H9 (cell line): ENCODE data around the gene GALNS. TPM values are rescaled to one million over a fixed set of nuclear protein-coding genes. Genes with fewer than 3 reads are reported as not detected.

ENCODE experiments used
- DNase-seq: peaks from one replicate; pipeline ENCODE4 v3.0.0-alpha.2; 2017
- H2AFZ ChIP-seq: one replicate; pipeline ENCODE4 v1.6.1; 2013; ENCODE audit warnings: mild to moderate bottlenecking, low read length, control low read depth, moderate library complexity
- H2AK5ac ChIP-seq: 2 replicates; pipeline ENCODE4 v1.6.1; 2013; ENCODE audit warnings: low read length, control low read depth, mixed read lengths; ENCODE audit not compliant: insufficient read length
- H2BK120ac ChIP-seq: one replicate; pipeline ENCODE4 v1.6.1; 2013; ENCODE audit warnings: low read depth, mild to moderate bottlenecking, low read length, control low read depth, inconsistent platforms; ENCODE audit not compliant: poor library complexity, severe bottlenecking
- H2BK12ac ChIP-seq: 2 replicates; pipeline ENCODE4 v1.6.1; 2013; ENCODE audit warnings: low read length, control low read depth, mixed read lengths, low read depth; ENCODE audit not compliant: insufficient read length
- H2BK15ac ChIP-seq: 2 replicates; pipeline ENCODE4 v1.6.1; 2013; ENCODE audit warnings: low read depth, low read length, control low read depth
- H2BK20ac ChIP-seq: one replicate; pipeline ENCODE4 v1.6.1; 2013; ENCODE audit warnings: low read depth, mild to moderate bottlenecking, low read length, control low read depth, inconsistent platforms; ENCODE audit not compliant: poor library complexity, severe bottlenecking
- H2BK5ac ChIP-seq: 2 replicates; pipeline ENCODE4 v1.6.1; 2013; ENCODE audit warnings: low read length, control low read depth, mixed read lengths; ENCODE audit not compliant: insufficient read length
- H3K14ac ChIP-seq: 2 replicates; pipeline ENCODE4 v1.6.1; 2013; ENCODE audit warnings: low read length, control low read depth; ENCODE audit not compliant: insufficient read depth
- H3K18ac ChIP-seq: 2 replicates; pipeline ENCODE4 v1.6.1; 2013; ENCODE audit warnings: low read depth, mild to moderate bottlenecking, mixed read lengths, low read length, control low read depth; ENCODE audit not compliant: insufficient read length
- H3K23ac ChIP-seq: 2 replicates; pipeline ENCODE4 v1.6.1; 2013; ENCODE audit warnings: low read length, control low read depth, mixed read lengths, low read depth; ENCODE audit not compliant: insufficient read length
- H3K23me2 ChIP-seq: 2 replicates; pipeline ENCODE4 v1.6.1; 2013; ENCODE audit warnings: low read depth, mild to moderate bottlenecking, mixed read lengths, low read length, control low read depth; ENCODE audit not compliant: insufficient read length, poor library complexity, severe bottlenecking
- H3K27ac ChIP-seq: 2 replicates; pipeline ENCODE4 v1.5.1; 2013; ENCODE audit warnings: low read length, control low read depth, mixed read lengths, low read depth; ENCODE audit not compliant: insufficient read length
- H3K27me3 ChIP-seq: 2 replicates; pipeline ENCODE4 v1.6.1; 2013; ENCODE audit warnings: low read length, control low read depth, inconsistent platforms; ENCODE audit not compliant: insufficient read depth
- H3K4ac ChIP-seq: 2 replicates; pipeline ENCODE4 v1.6.1; 2013; ENCODE audit warnings: low read depth, mild to moderate bottlenecking, control low read depth, inconsistent platforms, low read length, moderate library complexity
- H3K4me1 ChIP-seq: 2 replicates; pipeline ENCODE4 v1.6.1; 2013; ENCODE audit warnings: low read length, control low read depth, inconsistent platforms; ENCODE audit not compliant: insufficient read depth
- H3K4me2 ChIP-seq: 2 replicates; pipeline ENCODE4 v1.6.1; 2013; ENCODE audit warnings: low read length, control low read depth, mixed read lengths; ENCODE audit not compliant: insufficient read length, insufficient read depth
- H3K56ac ChIP-seq: 2 replicates; pipeline ENCODE4 v1.6.1; 2013; ENCODE audit warnings: low read depth, mild to moderate bottlenecking, mixed read lengths, low read length, control low read depth; ENCODE audit not compliant: insufficient read length
- H3K79me1 ChIP-seq: 2 replicates; pipeline ENCODE4 v1.6.1; 2013; ENCODE audit warnings: low read depth, mild to moderate bottlenecking, moderate library complexity, low read length, control low read depth, inconsistent platforms; ENCODE audit not compliant: insufficient read depth, poor library complexity, severe bottlenecking
- H3K79me2 ChIP-seq: 2 replicates; pipeline ENCODE4 v1.6.1; 2013; ENCODE audit warnings: low read length, control low read depth, inconsistent platforms; ENCODE audit not compliant: insufficient read depth
- H3K9ac ChIP-seq: 2 replicates; pipeline ENCODE4 v1.6.1; 2013; ENCODE audit warnings: low read length, control low read depth, mixed read lengths; ENCODE audit not compliant: insufficient read length; ENCODE audit errors: extremely low read depth
- H3K9me3 ChIP-seq: one replicate; pipeline ENCODE4 v1.6.1; 2013; ENCODE audit warnings: low read depth, low read length, inconsistent platforms; ENCODE audit not compliant: control insufficient read depth
- H3T11ph ChIP-seq: one replicate; pipeline ENCODE4 v1.6.1; 2013; ENCODE audit warnings: mild to moderate bottlenecking, low read length, control low read depth, inconsistent platforms
- H4K20me1 ChIP-seq: one replicate; pipeline ENCODE4 v1.6.1; 2013; ENCODE audit not compliant: control insufficient read depth, insufficient read length, insufficient read depth
- H4K5ac ChIP-seq: 2 replicates; pipeline ENCODE4 v1.6.1; 2013; ENCODE audit warnings: low read depth, mild to moderate bottlenecking, mixed read lengths, low read length, control low read depth; ENCODE audit not compliant: insufficient read length
- H4K8ac ChIP-seq: replicated peaks from 2 replicates; pipeline ENCODE4 v1.6.1; 2013; ENCODE audit warnings: low read length, control low read depth, mixed read lengths, low read depth; ENCODE audit not compliant: insufficient read length
- H4K91ac ChIP-seq: 2 replicates; pipeline ENCODE4 v1.6.1; 2013; ENCODE audit warnings: low read depth, mild to moderate bottlenecking, moderate library complexity, mixed read lengths, low read length, control low read depth; ENCODE audit not compliant: insufficient read length
- H3K27ac Mint-ChIP-seq, 3 experiments: 2 replicates in 2 of 3; 3 replicates in 1 of 3; pipeline ENCODE4 v1.8.0; 2020 to 2021; ENCODE audit warnings: mixed read lengths in 3 of 3, mild to moderate bottlenecking in 1 of 3, moderate library complexity in 1 of 3
- H3K27me3 Mint-ChIP-seq: 2 replicates; pipeline ENCODE4 v1.8.0; 2021; ENCODE audit warnings: low read depth, mild to moderate bottlenecking, moderate library complexity, mixed read lengths
- H3K36me3 Mint-ChIP-seq, 3 experiments: 2 replicates in 2 of 3; 3 replicates in 1 of 3; pipeline ENCODE4 v1.8.0; 2020 to 2021; ENCODE audit warnings: low read depth in 3 of 3, mixed read lengths in 3 of 3; ENCODE audit not compliant: insufficient read depth in 1 of 3
- H3K4me1 Mint-ChIP-seq, 2 experiments: 2 replicates each; pipeline ENCODE4 v1.8.0; 2020; ENCODE audit warnings: mixed read lengths in 2 of 2
- H3K4me3 Mint-ChIP-seq, 2 experiments: 2 replicates in 1 of 2; 3 replicates in 1 of 2; pipeline ENCODE4 v1.8.0; 2020 to 2021; ENCODE audit warnings: mild to moderate bottlenecking in 2 of 2, mixed read lengths in 2 of 2, moderate library complexity in 1 of 2
- H3K9me3 Mint-ChIP-seq, 2 experiments: 2 replicates in 1 of 2; 3 replicates in 1 of 2; pipeline ENCODE4 v1.8.0; 2020; ENCODE audit warnings: mild to moderate bottlenecking in 2 of 2, mixed read lengths in 2 of 2, moderate library complexity in 1 of 2
- CTCF ChIP-seq: fragments of 200-600 bp; sonication (generic); conservative IDR thresholded peaks from 3 replicates; pipeline ENCODE4 v1.8.0; 2021; ENCODE audit warnings: antibody characterized with exemption, mild to moderate bottlenecking
- WGBS: extraction: QIAGEN DNeasy Blood & Tissue Kit; methylation state at CpG from one replicate; pipeline ENCODE4 v1.1.7; 2013; ENCODE audit warnings: missing lambda C conversion rate, low lambda C conversion rate, mixed read lengths; ENCODE audit not compliant: insufficient read length; ENCODE audit errors: extremely low coverage; 5-methylcytosine and 5-hydroxymethylcytosine counted together
- total RNA-seq: library from RNA; stranded (reverse); gene quantifications from 2 replicates; pipeline ENCODE4 v1.2.1, GENCODE V29; 2021

GALNS gene
- total RNA-seq, 1 experiment from 2014 or later, result 20.3 TPM

GRCh38 chr16:88848557-88848956 is 8.2 kb downstream of the GALNS start:
- Histone ChIP-seq H2BK15ac (no peak overlapping the region), H4K20me1 (no peaks in the 10 kb centered on the region), H2AFZ (no peak overlapping the region), H3K23ac (no peak overlapping the region), H3K56ac (no peak overlapping the region), H3K4me2 (no peak overlapping the region), H3K4me1 (no peaks in the 10 kb centered on the region), H3K79me2 (no peaks in the 10 kb centered on the region), H2BK120ac (no peak overlapping the region), H2BK5ac (no peak overlapping the region), H3K9me3 (no peaks in the 10 kb centered on the region), H3K4ac (no peak overlapping the region), H3K27me3 (no peaks in the 10 kb centered on the region), H3K9ac (no peak overlapping the region), H3K14ac (no peak overlapping the region; the same call in 1 of the 2 replicates), H3K79me1 (no peaks in the 10 kb centered on the region), H3T11ph (no peak overlapping the region), H2AK5ac (no peak overlapping the region), H4K5ac (no peak overlapping the region), H3K23me2 (no peaks in the 10 kb centered on the region), H2BK12ac (no peak overlapping the region), H3K18ac (no peak overlapping the region), H3K27ac (no peak overlapping the region), H4K8ac (no peak overlapping the region), H4K91ac (no peak overlapping the region), H2BK20ac (no peak overlapping the region)
- WGBS, result no CpG with 5 or more reads among the region's 21 CpGs
- peaks cover 8 to 19% (median 12%) of the 10 kb centered on the region in 3 experiments; a peak in 6 of 7 replicates for H3K36me3 Mint-ChIP-seq
- no peaks in the 10 kb centered on the region for H3K4me1 Mint-ChIP-seq
- no peak overlapping the region for H3K27ac Mint-ChIP-seq
- no peak overlapping the region for H3K4me3 Mint-ChIP-seq
- no peak for TF ChIP-seq CTCF
- H3K27me3 Mint-ChIP-seq, result no peaks in the 10 kb centered on the region
- no peak for DNase-seq
- H3K9me3 Mint-ChIP-seq, result peaks cover 0 to 6% of the 10 kb centered on the region in 2 experiments; a peak in 2 of 5 replicates
